ENCODE results near the gene LRP2. TPM values are rescaled to one million over a fixed set of nuclear protein-coding genes. Genes with fewer than 3 reads are reported as not detected.

LRP2 gene
- total and polyA plus RNA-seq, 2 of the 8 experiments (the other 6 are each of a cell fraction or from before 2014, with no cell fraction given), result 2.0 to 2.9 TPM

GRCh38 chr2:169336695-169337094 is 25.6 kb downstream of the LRP2 start:
- H3K79me2 ChIP-seq (ENCODE audit: control insufficient read depth in 1 of 2, insufficient read depth in 2 of 2, low read length in 2 of 2), result no peaks in the 10 kb centered on the region
- no peak overlapping the region for H2BK12ac ChIP-seq (ENCODE audit: low read depth, low read length)
- no peak overlapping the region for H3K9ac ChIP-seq (replicated peaks in 1 of 4; ENCODE audit: extremely low read depth in 1 of 4, low read depth in 3 of 4, low read length in 3 of 4)
- H4K5ac ChIP-seq (ENCODE audit: insufficient read length, low read depth, low read length), result no peak overlapping the region
- no peak overlapping the region for H2AFZ ChIP-seq (ENCODE audit: low read length)
- no peak for FAIRE-seq
- H3K4ac ChIP-seq (replicated peaks; ENCODE audit: insufficient read length, low read depth, low read length), result no peak overlapping the region
- no peak overlapping the region for H2BK5ac ChIP-seq (ENCODE audit: low read depth, low read length)
- H3K18ac ChIP-seq (ENCODE audit: extremely low read depth, low read length), result no peak overlapping the region
- H3K27me3 ChIP-seq (replicated peaks in 1 of 4; ENCODE audit: control insufficient read depth in 3 of 4, extremely low read depth in 1 of 4, insufficient read depth in 3 of 4, low read length in 3 of 4), result no peaks in the 10 kb centered on the region; a peak in 1 of 7 replicates
- H3K23ac ChIP-seq (ENCODE audit: insufficient read length), result no peak overlapping the region
- no peak overlapping the region for H3K14ac ChIP-seq (ENCODE audit: insufficient read length)
- H3K23me2 ChIP-seq (ENCODE audit: low read depth, low read length), result no peaks in the 10 kb centered on the region
- H3K9me3 ChIP-seq (ENCODE audit: insufficient read depth in 2 of 2, low read depth in 1 of 2, low read length in 1 of 2), result no peaks in the 10 kb centered on the region
- H2BK15ac ChIP-seq (ENCODE audit: low read length), result no peak overlapping the region
- no peak overlapping the region for H3K56ac ChIP-seq (replicated peaks; ENCODE audit: insufficient read length, low read depth, low read length)
- no peak overlapping the region for H3K4me3 ChIP-seq (ENCODE audit: extremely low read depth in 1 of 4, insufficient read depth in 2 of 4, low read depth in 3 of 4, low read length in 4 of 4)
- no peaks in the 10 kb centered on the region for H4K20me1 ChIP-seq (replicated peaks in 1 of 2; ENCODE audit: control insufficient read depth in 1 of 2, insufficient read depth in 2 of 2, low read length in 2 of 2)
- no peaks in the 10 kb centered on the region for H3K36me3 ChIP-seq (ENCODE audit: control insufficient read depth in 2 of 4, insufficient read depth in 4 of 4, low read length in 3 of 4)
- CTCF ChIA-PET (ENCODE audit: partially characterized antibody), result interaction anchor here (0.7 kb wide), 1 partner anchor 1072 kb away, joined by 3 read pairs; no protein-coding TSS in a partner anchor
- H2AK5ac ChIP-seq (ENCODE audit: low read depth, low read length), result no peak overlapping the region
- H3K4me2 ChIP-seq (ENCODE audit: insufficient read depth in 1 of 2, low read depth in 2 of 2, low read length in 2 of 2), result no peak overlapping the region
- H2BK120ac ChIP-seq (replicated peaks; ENCODE audit: low read depth, low read length), result no peak overlapping the region
- H2BK20ac ChIP-seq (ENCODE audit: low read length), result no peak overlapping the region
- 90% methylated on average over 5 of the region's 5 CpGs; no CpG with 5 or more reads in 1 of the 2 experiments for WGBS, 2 experiments (ENCODE audit: extremely low coverage in 1 of 2, insufficient coverage in 1 of 2, insufficient read length in 1 of 2, insufficient replicate concordance in 2 of 2, low coverage in 1 of 2, low lambda C conversion rate in 2 of 2, missing lambda C conversion rate in 1 of 2)
- POLR2A ChIA-PET (ENCODE audit: partially characterized antibody), result no interaction called here
- H4K91ac ChIP-seq (replicated peaks; ENCODE audit: insufficient read length, low read length), result no peak overlapping the region
- no peaks in the 10 kb centered on the region for H3K79me1 ChIP-seq (ENCODE audit: low read depth, low read length)
- no peak overlapping the region for H4K8ac ChIP-seq (ENCODE audit: extremely low read depth, insufficient read depth, low read length)
- H3K27ac ChIP-seq (ENCODE audit: low read depth, low read length), result no peak overlapping the region
- H3K4me1 ChIP-seq (replicated peaks in 1 of 4; ENCODE audit: control insufficient read depth in 3 of 4, insufficient read depth in 4 of 4, low read length in 3 of 4), result no peaks in the 10 kb centered on the region
- DNase-seq (ENCODE audit: low read depth in 1 of 2, low spot score in 2 of 2), result no peak
- TF ChIP-seq CTCF (IDR thresholded peaks at IDR 0.05; ENCODE audit: control extremely low read depth in 1 of 3, insufficient read depth in 1 of 3, low read depth in 1 of 3, low read length in 3 of 3) (no peak), MAFK (IDR thresholded peaks at IDR 0.05; ENCODE audit: low read depth, low read length) (no peak), SRF (IDR thresholded peaks at IDR 0.05; ENCODE audit: low read depth, low read length) (no peak), SP1 (IDR thresholded peaks at IDR 0.05; ENCODE audit: low read depth, low read length) (no peak), GTF2F1 (IDR thresholded peaks at IDR 0.05; ENCODE audit: borderline replicate concordance, low read depth, low read length) (no peak), JUND (IDR thresholded peaks at IDR 0.05; ENCODE audit: low read length) (no peak), TAF7 (optimal IDR thresholded peaks at IDR 0.05; ENCODE audit: borderline replicate concordance, low read depth, low read length) (no peak), EP300 (IDR thresholded peaks at IDR 0.05; ENCODE audit: borderline replicate concordance in 1 of 2, low read depth in 2 of 2, low read length in 2 of 2) (no peak), BACH1 (IDR thresholded peaks at IDR 0.05; ENCODE audit: low read length) (no peak), ZNF274 (IDR thresholded peaks at IDR 0.05; ENCODE audit: borderline replicate concordance, extremely low read depth, low read length) (no peak), YY1 (IDR thresholded peaks at IDR 0.05; ENCODE audit: low read depth, low read length) (no peak), CEBPB (IDR thresholded peaks at IDR 0.05; ENCODE audit: low read depth, low read length) (no peak)
- TF ChIP-seq, protein P1, sequence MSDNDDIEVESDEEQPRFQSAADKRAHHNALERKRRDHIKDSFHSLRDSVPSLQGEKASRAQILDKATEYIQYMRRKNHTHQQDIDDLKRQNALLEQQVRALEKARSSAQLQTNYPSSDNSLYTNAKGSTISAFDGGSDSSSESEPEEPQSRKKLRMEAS (IDR thresholded peaks at IDR 0.05), result no peak

Measured in H1 (cell line).